ENCODE measurements around the gene S100A5.
"Not testable (repeated sequence)": the region's sequence is repeated elsewhere in the genome, so short reads cannot be mapped to it uniquely, and the experiment has no call there.

Gene S100A5, protein sequence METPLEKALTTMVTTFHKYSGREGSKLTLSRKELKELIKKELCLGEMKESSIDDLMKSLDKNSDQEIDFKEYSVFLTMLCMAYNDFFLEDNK

GRCh38 chr1:153540394-153541361 is at the start of gene S100A5:
Gene S100A5, minus strand, starts transcription at chr1:153540934. Its CDS starts 743 bp downstream, at chr1:153540191.
- peak; percentile 58 for DNase-seq (ENCODE audit: extremely low spot score)
- ChIA-PET POLR2A (interaction anchor here (0.6 to 1.6 kb wide), 2 partner anchors 12 to 450 kb away, joined by 5 read pairs; partner anchors contain the start of gene RPS27), CTCF (interaction anchor here (0.7 to 2.1 kb wide), 10 partner anchors 9 to 87 kb away, joined by 3 to 8 read pairs (median 5); partner anchors contain the start of genes S100A1 and S100A13)
- no peak for TF ChIP-seq CTCF (IDR thresholded peaks at IDR 0.05; ENCODE audit: control extremely low read depth, extremely low read depth, low read depth, missing control alignments)

- no peak for DNase-seq (ENCODE audit: extremely low spot score)
- POLR2A ChIA-PET, result no interaction called here
- no peak for TF ChIP-seq CTCF (IDR thresholded peaks at IDR 0.05; ENCODE audit: control extremely low read depth, extremely low read depth, low read depth, missing control alignments)
- CTCF ChIA-PET, result no interaction called here
Observed at GRCh38 chr1:153588482-153588881, 47.7 kb upstream of the S100A5 start.

DNA sequence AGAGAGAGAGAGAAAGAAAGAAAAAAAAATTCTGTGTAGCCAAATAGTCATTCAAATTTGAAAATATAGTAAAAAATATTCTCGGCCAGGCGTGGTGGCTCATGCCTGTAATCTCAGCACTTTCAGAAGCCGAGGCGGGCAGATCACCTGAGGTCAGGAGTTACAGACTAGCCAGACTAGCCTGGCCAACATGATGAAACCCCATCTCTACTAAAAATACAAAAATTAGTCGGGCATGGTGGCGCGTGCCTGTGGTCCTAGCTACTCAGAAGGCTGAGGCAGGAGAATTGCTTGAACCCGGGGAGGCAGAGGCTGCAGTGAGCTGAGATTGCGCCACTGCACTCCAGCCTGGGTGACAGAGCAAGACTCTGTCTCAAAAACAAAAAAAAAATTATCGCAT is 47.3 kb upstream of the S100A5 start:
- DNase-seq (ENCODE audit: extremely low spot score); POLR2A ChIA-PET: not testable (repeated sequence)
- CTCF ChIA-PET, result interaction anchor here (1.2 kb wide), 1 partner anchor 30 kb away, joined by 3 read pairs; no protein-coding TSS in a partner anchor

GRCh38 chr1:153587314-153587713 is 46.6 kb upstream of the S100A5 start:
- ChIA-PET CTCF (interaction anchor here (1.2 kb wide), 2 partner anchors 31 to 76 kb away, joined by 3 to 8 read pairs; no protein-coding TSS in a partner anchor), POLR2A (no interaction called here)
- no peak for TF ChIP-seq CTCF (IDR thresholded peaks at IDR 0.05; ENCODE audit: control extremely low read depth, extremely low read depth, low read depth, missing control alignments)

GRCh38 chr1:153586347-153586746 is 45.6 kb upstream of the S100A5 start:
- POLR2A ChIA-PET, result interaction anchor here (0.7 kb wide), 1 partner anchor 436 kb away, joined by 4 read pairs; no protein-coding TSS in a partner anchor
- TF ChIP-seq CTCF (IDR thresholded peaks at IDR 0.05; ENCODE audit: control extremely low read depth, extremely low read depth, low read depth, missing control alignments), result no peak
- no peak for DNase-seq (ENCODE audit: extremely low spot score)
- CTCF ChIA-PET, result interaction anchor here (1.2 kb wide), 1 partner anchor 75 kb away, joined by 8 read pairs; no protein-coding TSS in a partner anchor

More at GRCh38 chr1:153587314-153587713, 46.6 kb upstream of the S100A5 start:
- no peak for DNase-seq (ENCODE audit: extremely low spot score)

GRCh38 chr1:153585006-153585405 is 44.3 kb upstream of the S100A5 start:
- no peak for TF ChIP-seq CTCF (IDR thresholded peaks at IDR 0.05; ENCODE audit: control extremely low read depth, extremely low read depth, low read depth, missing control alignments)
- ChIA-PET POLR2A (interaction anchor here (1.2 kb wide), 1 partner anchor 14 kb away, joined by 3 read pairs; no protein-coding TSS in a partner anchor), CTCF (interaction anchor here (1.1 to 1.7 kb wide), 2 partner anchors 13 to 33 kb away, joined by 3 to 10 read pairs; no protein-coding TSS in a partner anchor)
- no peak for DNase-seq (ENCODE audit: extremely low spot score)
